Measurements from ENCODE around the gene CADM2. TPM values are rescaled to one million over a fixed set of nuclear protein-coding genes. Genes with fewer than 3 reads are reported as not detected.

The CADM2 gene
- total RNA-seq, 4 donors from 2014 or later, result 9.6 to 16.2 (median 11.5) TPM

GRCh38 chr3:84962415-84962814 is 3.6 kb downstream of the CADM2 start:
- no peak overlapping the region for H3K27ac ChIP-seq (replicated peaks in 1 of 4)
- intact Hi-C loops (cut with DNase I), result no loop called here
- 87% methylated on average over 5 of the region's 5 CpGs for WGBS

GRCh38 chr3:84963137-84963536 is 4.3 kb downstream of the CADM2 start:
- DNase-seq (ENCODE audit: extremely low spot score), result no peak
- TF ChIP-seq EP300 (IDR thresholded peaks at IDR 0.05) (no peak), POLR2AphosphoS5 (IDR thresholded peaks at IDR 0.05) (no peak), CTCF (IDR thresholded peaks at IDR 0.05) (no peak), POLR2A (IDR thresholded peaks at IDR 0.05; ENCODE audit: low read depth) (no peak)
- H3K4me1 ChIP-seq, result peaks cover 16 to 20% (median 17%) of the 10 kb centered on the region in 4 donors
- intact Hi-C loops (cut with DNase I), result no loop called here
- no peaks in the 10 kb centered on the region for H3K9me3 ChIP-seq
- no peaks in the 10 kb centered on the region for H3K36me3 ChIP-seq
- H3K27me3 ChIP-seq, result peaks cover 0 to 42% (median 25%) of the 10 kb centered on the region in 4 donors
- H3K27ac ChIP-seq (replicated peaks in 1 of 4), result no peak overlapping the region
- WGBS, result 86% methylated on average over 2 of the region's 2 CpGs
- no peak overlapping the region for H3K4me3 ChIP-seq

More at GRCh38 chr3:84962415-84962814, 3.6 kb downstream of the CADM2 start:
- no peak for DNase-seq (ENCODE audit: extremely low spot score)
- Histone ChIP-seq H3K36me3 (no peaks in the 10 kb centered on the region), H3K4me3 (no peak overlapping the region), H3K9me3 (no peaks in the 10 kb centered on the region), H3K4me1 (peaks cover 16 to 21% (median 17%) of the 10 kb centered on the region in 4 donors), H3K27me3 (peaks cover 0 to 40% (median 25%) of the 10 kb centered on the region in 4 donors)
- TF ChIP-seq POLR2A (IDR thresholded peaks at IDR 0.05; ENCODE audit: low read depth), result no peak
- no peak for TF ChIP-seq EP300 (IDR thresholded peaks at IDR 0.05)
- no peak for TF ChIP-seq CTCF (IDR thresholded peaks at IDR 0.05)
- TF ChIP-seq POLR2AphosphoS5 (IDR thresholded peaks at IDR 0.05), result no peak

- intact Hi-C loops (cut with DNase I), result no loop called here
- Histone ChIP-seq H3K27me3 (peaks cover 0 to 42% (median 18%) of the 10 kb centered on the region in 4 donors), H3K27ac (replicated peaks in 1 of 4) (no peak overlapping the region), H3K36me3 (no peaks in the 10 kb centered on the region), H3K4me3 (no peak overlapping the region), H3K4me1 (peaks cover 0 to under 1% (median under 1%) of the 10 kb centered on the region in 4 donors), H3K9me3 (no peaks in the 10 kb centered on the region)
- no peak for TF ChIP-seq EP300 (IDR thresholded peaks at IDR 0.05)
- TF ChIP-seq CTCF (IDR thresholded peaks at IDR 0.05), result no peak
- TF ChIP-seq POLR2A (IDR thresholded peaks at IDR 0.05; ENCODE audit: low read depth), result no peak
- TF ChIP-seq POLR2AphosphoS5 (IDR thresholded peaks at IDR 0.05), result no peak
- 23% methylated on average over 1 of the region's 1 CpG for WGBS
- DNase-seq (ENCODE audit: extremely low spot score), result no peak
Measured at GRCh38 chr3:84965141-84965540, 6.4 kb downstream of the CADM2 start.

GRCh38 chr3:84967767-84968581 is 9.2 kb downstream of the CADM2 start:
- Histone ChIP-seq H3K4me3 (no peak overlapping the region), H3K27ac (replicated peaks in 1 of 4) (no peak overlapping the region), H3K4me1 (no peaks in the 10 kb centered on the region), H3K36me3 (no peaks in the 10 kb centered on the region), H3K9me3 (no peaks in the 10 kb centered on the region), H3K27me3 (peaks cover 0 to 22% (median 0%) of the 10 kb centered on the region in 4 donors)
- WGBS, result 35% methylated on average over 5 of the region's 5 CpGs
- no peak for DNase-seq (ENCODE audit: extremely low spot score)
- intact Hi-C loops (cut with DNase I), result no loop called here
- no peak for TF ChIP-seq POLR2AphosphoS5 (IDR thresholded peaks at IDR 0.05)
- no peak for TF ChIP-seq EP300 (IDR thresholded peaks at IDR 0.05)
- no peak for TF ChIP-seq CTCF (IDR thresholded peaks at IDR 0.05)
- no peak for TF ChIP-seq POLR2A (IDR thresholded peaks at IDR 0.05; ENCODE audit: low read depth)
